ENCODE data around the gene UACA.

GRCh38 chr15:70698836-70699390 lies 64.4 kb downstream of the UACA start:
- TF ChIP-seq, protein P1, sequence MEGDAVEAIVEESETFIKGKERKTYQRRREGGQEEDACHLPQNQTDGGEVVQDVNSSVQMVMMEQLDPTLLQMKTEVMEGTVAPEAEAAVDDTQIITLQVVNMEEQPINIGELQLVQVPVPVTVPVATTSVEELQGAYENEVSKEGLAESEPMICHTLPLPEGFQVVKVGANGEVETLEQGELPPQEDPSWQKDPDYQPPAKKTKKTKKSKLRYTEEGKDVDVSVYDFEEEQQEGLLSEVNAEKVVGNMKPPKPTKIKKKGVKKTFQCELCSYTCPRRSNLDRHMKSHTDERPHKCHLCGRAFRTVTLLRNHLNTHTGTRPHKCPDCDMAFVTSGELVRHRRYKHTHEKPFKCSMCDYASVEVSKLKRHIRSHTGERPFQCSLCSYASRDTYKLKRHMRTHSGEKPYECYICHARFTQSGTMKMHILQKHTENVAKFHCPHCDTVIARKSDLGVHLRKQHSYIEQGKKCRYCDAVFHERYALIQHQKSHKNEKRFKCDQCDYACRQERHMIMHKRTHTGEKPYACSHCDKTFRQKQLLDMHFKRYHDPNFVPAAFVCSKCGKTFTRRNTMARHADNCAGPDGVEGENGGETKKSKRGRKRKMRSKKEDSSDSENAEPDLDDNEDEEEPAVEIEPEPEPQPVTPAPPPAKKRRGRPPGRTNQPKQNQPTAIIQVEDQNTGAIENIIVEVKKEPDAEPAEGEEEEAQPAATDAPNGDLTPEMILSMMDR (conservative IDR thresholded peaks at IDR 0.05; ENCODE audit: low read depth in 2 of 2): no peak
- TF ChIP-seq POLR2AphosphoS5 (IDR thresholded peaks at IDR 0.05; ENCODE audit: low read depth) (no peak), EZH2 (IDR thresholded peaks at IDR 0.05; ENCODE audit: low read depth, unreplicated experiment) (no peak), REST (IDR thresholded peaks at IDR 0.05; ENCODE audit: unreplicated experiment) (no peak), EZH2phosphoT487 (IDR thresholded peaks at IDR 0.05; ENCODE audit: unreplicated experiment) (no peak)
- TF ChIP-seq, protein P2, sequence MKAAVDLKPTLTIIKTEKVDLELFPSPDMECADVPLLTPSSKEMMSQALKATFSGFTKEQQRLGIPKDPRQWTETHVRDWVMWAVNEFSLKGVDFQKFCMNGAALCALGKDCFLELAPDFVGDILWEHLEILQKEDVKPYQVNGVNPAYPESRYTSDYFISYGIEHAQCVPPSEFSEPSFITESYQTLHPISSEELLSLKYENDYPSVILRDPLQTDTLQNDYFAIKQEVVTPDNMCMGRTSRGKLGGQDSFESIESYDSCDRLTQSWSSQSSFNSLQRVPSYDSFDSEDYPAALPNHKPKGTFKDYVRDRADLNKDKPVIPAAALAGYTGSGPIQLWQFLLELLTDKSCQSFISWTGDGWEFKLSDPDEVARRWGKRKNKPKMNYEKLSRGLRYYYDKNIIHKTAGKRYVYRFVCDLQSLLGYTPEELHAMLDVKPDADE (IDR thresholded peaks at IDR 0.05): no peak

Measured in GM23338 (cell line).